A673 (cell line): ENCODE measurements around the gene RRAGD. TPM values are rescaled to one million over a fixed set of nuclear protein-coding genes. Genes with fewer than 3 reads are reported as not detected.

Source experiments
- BruUV-seq: library from RNA; stranded (reverse); fragments of 400-500 nt; replicated peaks from 2 replicates; lab custom pipeline; 2021; lab: Mats Ljungman, UMichigan
- CTCF ChIA-PET: fragments of 300-600 bp; sonication (Branson Sonifier 250); formaldehyde crosslinking; loops from one replicate; lab custom pipeline; 2022; ENCODE audit warnings: antibody characterized with exemption; lab: Charles Lee
- POLR2A ChIA-PET: fragments of 300-600 bp; sonication (Branson Sonifier 250); formaldehyde crosslinking; loops from one replicate; lab custom pipeline; 2022; ENCODE audit warnings: antibody characterized with exemption; ENCODE audit not compliant: low non-redundant PET; lab: Charles Lee
- DNase-seq: peaks from one replicate; pipeline ENCODE4 v3.0.0-alpha.2; 2015; ENCODE audit warnings: low spot score
- H3K27ac ChIP-seq: fragments of 200-600 bp; sonication (generic); 2 replicates; pipeline ENCODE4 v1.5.1; 2016; ENCODE audit warnings: mixed run types, low read depth, mild to moderate bottlenecking, mixed read lengths, antibody characterized with exemption, low read length; ENCODE audit not compliant: poor library complexity, severe bottlenecking
- H3K27me3 ChIP-seq: fragments of 200-600 bp; sonication (generic); replicated peaks from 2 replicates; pipeline ENCODE4 v1.6.1; 2017; ENCODE audit warnings: mixed run types, low read depth, mild to moderate bottlenecking, mixed read lengths, antibody characterized with exemption, low read length; ENCODE audit not compliant: insufficient read depth, poor library complexity
- H3K36me3 ChIP-seq: fragments of 200-600 bp; sonication (generic); 2 replicates; pipeline ENCODE4 v1.6.1; 2016; ENCODE audit warnings: mixed run types, mild to moderate bottlenecking, mixed read lengths, antibody characterized with exemption, low read length; ENCODE audit not compliant: insufficient read depth, poor library complexity, severe bottlenecking
- H3K4me1 ChIP-seq: fragments of 200-600 bp; sonication (generic); 2 replicates; pipeline ENCODE4 v1.6.1; 2017; ENCODE audit warnings: mixed run types, mild to moderate bottlenecking, mixed read lengths, antibody characterized with exemption, low read length; ENCODE audit not compliant: insufficient read depth, poor library complexity, severe bottlenecking
- H3K4me3 ChIP-seq: fragments of 200-600 bp; sonication (generic); 2 replicates; pipeline ENCODE4 v1.5.1; 2016; ENCODE audit warnings: low read depth, mixed run types, mild to moderate bottlenecking, mixed read lengths, low read length; ENCODE audit not compliant: poor library complexity, severe bottlenecking
- H3K9me3 ChIP-seq: fragments of 200-600 bp; sonication (generic); 2 replicates; pipeline ENCODE4 v1.6.1; 2016; ENCODE audit warnings: mixed run types, low read depth, mild to moderate bottlenecking, mixed read lengths, antibody characterized with exemption, low read length; ENCODE audit not compliant: poor library complexity, severe bottlenecking
- CTCF ChIP-seq: fragments of 300-800, 200-600 bp; sonication (generic); conservative IDR thresholded peaks from 2 replicates; pipeline ENCODE4 v1.5.1; 2017; ENCODE audit warnings: low read depth, mild to moderate bottlenecking, antibody characterized with exemption, low read length, moderate library complexity, mixed read lengths
- EZH2 ChIP-seq: fragments of 200-600 bp; sonication (generic); IDR thresholded peaks from 2 replicates; pipeline ENCODE4 v1.6.1; 2017; ENCODE audit warnings: borderline replicate concordance, low read depth, mild to moderate bottlenecking, mixed read lengths, antibody characterized with exemption, low read length; ENCODE audit not compliant: poor library complexity, severe bottlenecking
- intact Hi-C: fragments of 100-400 bp; cut with micrococcal nuclease; formaldehyde crosslinking; loops from one replicate; pipeline ENCODE4 v1.10.0; 2022; ENCODE audit not compliant: unreplicated experiment
- total RNA-seq: library from RNA; stranded (reverse); gene quantifications from 2 replicates; pipeline ENCODE4 v1.2.3, GENCODE V29; 2021

The RRAGD gene
- total RNA-seq, 1 experiment from 2014 or later, result 9.5 TPM

DNA sequence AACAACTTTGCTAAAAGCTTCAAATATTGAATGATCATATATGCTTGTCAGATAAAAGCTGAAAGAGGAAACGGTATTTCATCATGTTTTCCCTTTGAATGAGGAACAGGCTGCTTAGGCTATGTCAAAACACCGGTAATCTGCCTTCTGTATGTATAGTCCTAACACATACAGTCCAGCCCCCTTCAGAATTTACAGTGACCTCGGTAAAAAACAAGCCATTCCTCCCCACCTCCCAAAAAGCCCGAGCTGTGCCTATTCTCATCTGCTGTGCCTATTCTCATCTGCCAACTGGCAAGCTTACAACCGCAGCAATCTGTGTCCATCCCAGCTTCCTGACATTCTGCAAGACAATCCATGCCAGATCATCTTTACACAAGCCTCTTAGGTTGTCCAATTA is 32.8 kb downstream of the RRAGD start:
- DNase-seq, result no peak

GRCh38 chr6:89378628-89379027 is 33.4 kb downstream of the RRAGD start:
- no peak for TF ChIP-seq EZH2
- no peak for TF ChIP-seq CTCF
- no peak overlapping the region for H3K4me3 ChIP-seq
- H3K9me3 ChIP-seq, result no peaks in the 10 kb centered on the region
- DNase-seq, result no peak
- intact Hi-C loops, result no loop called here
- POLR2A ChIA-PET, result no interaction called here
- H3K27ac ChIP-seq, result no peak overlapping the region
- no TSS peak for BruUV-seq
- no peaks in the 10 kb centered on the region for H3K4me1 ChIP-seq
- no peaks in the 10 kb centered on the region for H3K27me3 ChIP-seq
- CTCF ChIA-PET, result no interaction called here
- H3K36me3 ChIP-seq, result no peaks in the 10 kb centered on the region

More for the DNA sequence above, 32.8 kb downstream of the RRAGD start:
- no peaks in the 10 kb centered on the region for H3K27me3 ChIP-seq
- BruUV-seq, result no TSS peak
- no peaks in the 10 kb centered on the region for H3K9me3 ChIP-seq
- ChIA-PET CTCF (interaction anchor here (0.5 kb wide), 1 partner anchor 31 kb away, joined by 3 read pairs; no protein-coding TSS in a partner anchor), POLR2A (no interaction called here)
- H3K36me3 ChIP-seq, result no peaks in the 10 kb centered on the region
- no peaks in the 10 kb centered on the region for H3K4me1 ChIP-seq
- intact Hi-C loops, result no loop called here
- TF ChIP-seq EZH2 (no peak), CTCF (no peak)
- H3K27ac ChIP-seq, result no peak overlapping the region
- H3K4me3 ChIP-seq, result no peak overlapping the region

DNA sequence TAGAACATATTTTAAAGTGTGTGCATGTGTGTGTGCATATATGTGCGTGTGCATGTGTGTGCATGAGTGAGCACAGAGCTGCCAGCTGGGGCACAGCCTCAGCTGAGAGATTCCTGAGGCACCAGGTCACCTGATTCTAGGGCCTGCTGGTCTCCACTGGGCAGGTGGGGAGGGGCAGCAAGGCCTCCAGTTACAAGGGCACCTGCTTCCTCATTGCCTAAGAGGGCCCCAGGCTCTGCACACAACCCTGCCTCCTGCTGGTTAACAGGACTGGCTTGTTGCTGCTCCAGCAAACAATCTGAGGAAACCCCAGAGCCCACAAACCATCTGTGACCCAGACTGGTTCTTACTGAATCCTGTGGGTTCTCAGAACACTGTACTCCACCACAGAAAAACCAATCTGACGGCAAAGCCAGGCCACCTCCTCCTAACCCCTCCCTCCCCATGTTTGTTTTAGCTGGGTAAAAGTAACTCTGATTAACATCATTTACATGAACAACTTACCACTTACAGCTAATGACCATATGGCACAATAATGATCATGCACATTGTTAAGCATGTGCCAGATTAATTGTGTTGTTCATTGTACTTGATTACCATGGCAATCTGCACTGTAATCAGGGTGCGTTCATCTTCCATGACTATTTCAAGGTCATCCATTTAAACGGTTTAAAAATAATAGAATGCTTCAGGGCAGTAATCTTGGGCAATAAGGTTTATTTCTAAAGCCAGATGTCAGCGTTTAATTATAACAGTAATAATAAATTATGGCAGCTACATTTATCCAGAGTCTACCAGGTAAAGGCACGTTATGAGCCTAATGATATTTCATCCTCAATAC is 36.4 kb downstream of the RRAGD start:
- CTCF ChIA-PET, result no interaction called here
- DNase-seq, result no peak
- no TSS peak for BruUV-seq
- POLR2A ChIA-PET, result no interaction called here
- Histone ChIP-seq H3K27me3 (no peaks in the 10 kb centered on the region), H3K9me3 (no peaks in the 10 kb centered on the region), H3K4me3 (no peak overlapping the region), H3K36me3 (no peaks in the 10 kb centered on the region), H3K27ac (no peak overlapping the region), H3K4me1 (no peaks in the 10 kb centered on the region)
- TF ChIP-seq CTCF, result peak; percentile 39
- no peak for TF ChIP-seq EZH2
- intact Hi-C loops, result no loop called here
